Vagina (tissue), 2 donors: ENCODE measurements around the gene MUC13.

ENCODE experiments used
- POLR2A ChIP-seq, 2 donors: fragments of 450-650 bp; IDR thresholded peaks; one replicate each; pipeline ENCODE4 v1.6.1; 2017; ENCODE audit warnings: antibody characterized with exemption in 2 of 2, mild to moderate bottlenecking in 2 of 2, moderate library complexity in 2 of 2
- TF ChIP-seq, protein P1 (sequence below), 3 experiments: fragments of 450-650 bp in 2 of 3; fragments of 200-600 bp in 1 of 3; sonication (generic) in 1 of 3; IDR thresholded peaks; one replicate each; pipeline ENCODE4 v1.5.1; 2017 to 2019; ENCODE audit warnings: antibody characterized with exemption in 3 of 3, mild to moderate bottlenecking in 2 of 3, moderate library complexity in 2 of 3

DNA sequence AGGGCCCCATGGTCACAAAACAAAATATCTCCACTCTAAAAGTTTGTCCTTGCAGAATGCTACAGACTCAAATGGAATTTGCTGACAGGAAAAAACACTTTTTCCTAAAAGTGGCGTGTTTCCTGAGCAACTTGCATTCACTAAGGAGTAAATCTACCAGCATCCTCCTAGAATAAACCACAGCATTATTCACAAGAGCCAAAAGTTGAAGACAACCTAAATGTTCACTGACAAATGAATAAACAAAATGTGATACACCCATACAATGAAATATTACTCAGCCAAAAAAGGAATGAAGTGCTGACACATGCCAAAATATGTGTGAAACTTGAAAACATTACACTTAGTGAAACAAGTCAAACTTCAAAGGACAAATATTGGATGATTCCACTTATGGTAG, 76.3 kb downstream of the MUC13 start:
- no peak for TF ChIP-seq POLR2A (IDR thresholded peaks at IDR 0.05)
- TF ChIP-seq, protein P1, sequence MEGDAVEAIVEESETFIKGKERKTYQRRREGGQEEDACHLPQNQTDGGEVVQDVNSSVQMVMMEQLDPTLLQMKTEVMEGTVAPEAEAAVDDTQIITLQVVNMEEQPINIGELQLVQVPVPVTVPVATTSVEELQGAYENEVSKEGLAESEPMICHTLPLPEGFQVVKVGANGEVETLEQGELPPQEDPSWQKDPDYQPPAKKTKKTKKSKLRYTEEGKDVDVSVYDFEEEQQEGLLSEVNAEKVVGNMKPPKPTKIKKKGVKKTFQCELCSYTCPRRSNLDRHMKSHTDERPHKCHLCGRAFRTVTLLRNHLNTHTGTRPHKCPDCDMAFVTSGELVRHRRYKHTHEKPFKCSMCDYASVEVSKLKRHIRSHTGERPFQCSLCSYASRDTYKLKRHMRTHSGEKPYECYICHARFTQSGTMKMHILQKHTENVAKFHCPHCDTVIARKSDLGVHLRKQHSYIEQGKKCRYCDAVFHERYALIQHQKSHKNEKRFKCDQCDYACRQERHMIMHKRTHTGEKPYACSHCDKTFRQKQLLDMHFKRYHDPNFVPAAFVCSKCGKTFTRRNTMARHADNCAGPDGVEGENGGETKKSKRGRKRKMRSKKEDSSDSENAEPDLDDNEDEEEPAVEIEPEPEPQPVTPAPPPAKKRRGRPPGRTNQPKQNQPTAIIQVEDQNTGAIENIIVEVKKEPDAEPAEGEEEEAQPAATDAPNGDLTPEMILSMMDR (IDR thresholded peaks at IDR 0.05), result no peak
